ENCODE measurements around the gene SGMS2. TPM values are rescaled to one million over a fixed set of nuclear protein-coding genes. Genes with fewer than 3 reads are reported as not detected.

The SGMS2 gene
- total RNA-seq, 1 experiment from 2014 or later: 58.7 TPM

GRCh38 chr4:107834241-107834794 is 9.6 kb downstream of the SGMS2 start:
- no peaks in the 10 kb centered on the region for H3K27me3 ChIP-seq (ENCODE audit: low read length)
- no peak overlapping the region for H2AFZ ChIP-seq (ENCODE audit: low read length)
- no peaks in the 10 kb centered on the region for H4K20me1 ChIP-seq (ENCODE audit: low read length)
- H3K79me2 ChIP-seq (ENCODE audit: low read length): peaks cover 81% of the 10 kb centered on the region
- peak; percentile 27 for DNase-seq
- H3K27ac ChIP-seq (ENCODE audit: low read length): no peak overlapping the region
- BruUV-seq (replicated peaks): no TSS peak
- no peak for TF ChIP-seq EZH2 (IDR thresholded peaks at IDR 0.05; ENCODE audit: low read length, unreplicated experiment)
- no peak for TF ChIP-seq EZH2phosphoT487 (IDR thresholded peaks at IDR 0.05; ENCODE audit: borderline replicate concordance, low read length)
- TF ChIP-seq CTCF (conservative IDR thresholded peaks at IDR 0.05; ENCODE audit: low read depth, low read length): no peak
- no peak overlapping the region for H3K4me3 ChIP-seq (ENCODE audit: low read length)
- CTCF ChIA-PET: no interaction called here
- H3K4me1 ChIP-seq (ENCODE audit: insufficient read depth, low read length): peaks cover 21% of the 10 kb centered on the region
- ATAC-seq: no peak
- no peak overlapping the region for H3K4me2 ChIP-seq (ENCODE audit: low read length)
- POLR2A ChIA-PET (ENCODE audit: unreplicated experiment): interaction anchor here (0.8 kb wide), 1 partner anchor 8 kb away, joined by 3 read pairs; no protein-coding TSS in a partner anchor
- intact Hi-C loops (cut with micrococcal nuclease): no loop called here
- H3K9me3 ChIP-seq (ENCODE audit: low read length): no peaks in the 10 kb centered on the region
- H3F3A ChIP-seq (ENCODE audit: low read length, unreplicated experiment): no peaks in the 10 kb centered on the region
- 0 out of 2 replicates have a peak, but pooled peaks cover 3% of the 10 kb centered on the region for H3K36me3 ChIP-seq (ENCODE audit: low read depth, low read length)
- no peaks in the 10 kb centered on the region for H3K9me2 ChIP-seq (replicated peaks; ENCODE audit: low read length)
- no peak overlapping the region for H3K9ac ChIP-seq (ENCODE audit: low read length)

- Histone ChIP-seq H3K4me1 (ENCODE audit: insufficient read depth, low read length) (peaks cover 21% of the 10 kb centered on the region), H3K9me2 (replicated peaks; ENCODE audit: low read length) (no peaks in the 10 kb centered on the region), H3K79me2 (ENCODE audit: low read length) (peaks cover 74% of the 10 kb centered on the region), H3F3A (ENCODE audit: low read length, unreplicated experiment) (no peaks in the 10 kb centered on the region), H3K4me2 (ENCODE audit: low read length) (no peak overlapping the region), H3K4me3 (ENCODE audit: low read length) (no peak overlapping the region), H3K36me3 (ENCODE audit: low read depth, low read length) (no peaks in the 10 kb centered on the region), H4K20me1 (ENCODE audit: low read length) (no peaks in the 10 kb centered on the region), H3K9ac (ENCODE audit: low read length) (no peak overlapping the region), H3K27ac (ENCODE audit: low read length) (no peak overlapping the region), H3K9me3 (ENCODE audit: low read length) (no peaks in the 10 kb centered on the region), H3K27me3 (ENCODE audit: low read length) (no peaks in the 10 kb centered on the region), H2AFZ (ENCODE audit: low read length) (no peak overlapping the region)
- ATAC-seq (0 out of 2 replicates have a peak, but pooled peaks have one; percentile 22), DNase-seq (no peak)
- intact Hi-C loops (cut with micrococcal nuclease): no loop called here
- TF ChIP-seq EZH2 (IDR thresholded peaks at IDR 0.05; ENCODE audit: low read length, unreplicated experiment) (no peak), CTCF (conservative IDR thresholded peaks at IDR 0.05; ENCODE audit: low read depth, low read length) (no peak), EZH2phosphoT487 (IDR thresholded peaks at IDR 0.05; ENCODE audit: borderline replicate concordance, low read length) (no peak)
- ChIA-PET POLR2A (ENCODE audit: unreplicated experiment) (interaction anchor here (0.8 kb wide), 1 partner anchor 9 kb away, joined by 3 read pairs; no protein-coding TSS in a partner anchor), CTCF (no interaction called here)
- no TSS peak for BruUV-seq (replicated peaks)
Observed at GRCh38 chr4:107835406-107835805, 10.7 kb downstream of the SGMS2 start.

- CTCF ChIA-PET: no interaction called here
- H3K79me2 ChIP-seq (ENCODE audit: low read length): peaks cover 56% of the 10 kb centered on the region
Observed at GRCh38 chr4:107837317-107837716, 12.6 kb downstream of the SGMS2 start.

More at GRCh38 chr4:107837317-107837716, 12.6 kb downstream of the SGMS2 start:
- no peaks in the 10 kb centered on the region for H3K9me3 ChIP-seq (ENCODE audit: low read length)
- H3K27me3 ChIP-seq (ENCODE audit: low read length): no peaks in the 10 kb centered on the region
- H3K9ac ChIP-seq (ENCODE audit: low read length): no peak overlapping the region
- TF ChIP-seq EZH2phosphoT487 (IDR thresholded peaks at IDR 0.05; ENCODE audit: borderline replicate concordance, low read length) (no peak), CTCF (conservative IDR thresholded peaks at IDR 0.05; ENCODE audit: low read depth, low read length) (no peak), EZH2 (IDR thresholded peaks at IDR 0.05; ENCODE audit: low read length, unreplicated experiment) (no peak)
- no peaks in the 10 kb centered on the region for H4K20me1 ChIP-seq (ENCODE audit: low read length)
- no TSS peak for BruUV-seq (replicated peaks)
- no peak overlapping the region for H3K27ac ChIP-seq (ENCODE audit: low read length)
- intact Hi-C loops (cut with micrococcal nuclease): no loop called here
- H3K4me1 ChIP-seq (ENCODE audit: insufficient read depth, low read length): peaks cover 14% of the 10 kb centered on the region
- no peak for ATAC-seq
- POLR2A ChIA-PET (ENCODE audit: unreplicated experiment): no interaction called here
- no peaks in the 10 kb centered on the region for H3K36me3 ChIP-seq (ENCODE audit: low read depth, low read length)
- no peak overlapping the region for H2AFZ ChIP-seq (ENCODE audit: low read length)
- no peak for DNase-seq
- H3F3A ChIP-seq (ENCODE audit: low read length, unreplicated experiment): no peaks in the 10 kb centered on the region
- H3K9me2 ChIP-seq (replicated peaks; ENCODE audit: low read length): no peaks in the 10 kb centered on the region
- no peak overlapping the region for H3K4me3 ChIP-seq (ENCODE audit: low read length)
- H3K4me2 ChIP-seq (ENCODE audit: low read length): no peak overlapping the region

Data from PC-3 (cell line).